ENCODE results near the gene COL4A1.

DNA sequence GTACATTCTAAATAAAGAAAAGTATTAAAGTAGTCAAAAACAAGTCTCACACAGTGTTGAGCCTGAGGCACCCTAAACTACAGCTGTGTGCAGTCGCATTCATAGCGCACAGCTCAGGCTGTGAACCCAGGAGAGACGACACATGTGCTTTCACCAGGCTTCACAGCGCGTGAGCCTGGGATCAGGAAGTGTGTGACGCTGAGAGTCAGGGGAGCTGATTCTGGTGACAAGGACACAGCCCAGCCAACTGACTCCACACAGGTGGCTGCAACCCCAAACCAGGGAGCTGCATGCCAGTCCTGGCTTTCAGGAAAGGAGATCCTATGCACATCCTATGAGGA, 41.6 kb downstream of the COL4A1 start:
- TF ChIP-seq, protein P1, sequence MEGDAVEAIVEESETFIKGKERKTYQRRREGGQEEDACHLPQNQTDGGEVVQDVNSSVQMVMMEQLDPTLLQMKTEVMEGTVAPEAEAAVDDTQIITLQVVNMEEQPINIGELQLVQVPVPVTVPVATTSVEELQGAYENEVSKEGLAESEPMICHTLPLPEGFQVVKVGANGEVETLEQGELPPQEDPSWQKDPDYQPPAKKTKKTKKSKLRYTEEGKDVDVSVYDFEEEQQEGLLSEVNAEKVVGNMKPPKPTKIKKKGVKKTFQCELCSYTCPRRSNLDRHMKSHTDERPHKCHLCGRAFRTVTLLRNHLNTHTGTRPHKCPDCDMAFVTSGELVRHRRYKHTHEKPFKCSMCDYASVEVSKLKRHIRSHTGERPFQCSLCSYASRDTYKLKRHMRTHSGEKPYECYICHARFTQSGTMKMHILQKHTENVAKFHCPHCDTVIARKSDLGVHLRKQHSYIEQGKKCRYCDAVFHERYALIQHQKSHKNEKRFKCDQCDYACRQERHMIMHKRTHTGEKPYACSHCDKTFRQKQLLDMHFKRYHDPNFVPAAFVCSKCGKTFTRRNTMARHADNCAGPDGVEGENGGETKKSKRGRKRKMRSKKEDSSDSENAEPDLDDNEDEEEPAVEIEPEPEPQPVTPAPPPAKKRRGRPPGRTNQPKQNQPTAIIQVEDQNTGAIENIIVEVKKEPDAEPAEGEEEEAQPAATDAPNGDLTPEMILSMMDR (IDR thresholded peaks at IDR 0.05), result no peak
- no peak for TF ChIP-seq POLR2A (IDR thresholded peaks at IDR 0.05)
